Suprapubic skin (tissue), 4 donors: ENCODE measurements around the gene ACVR2B. TPM values are rescaled to one million over a fixed set of nuclear protein-coding genes. Genes with fewer than 3 reads are reported as not detected.

Source experiments
- DNase-seq, 2 donors: peaks; one replicate each; pipeline ENCODE4 v3.0.0-alpha.2; 2019; ENCODE audit warnings: low spot score in 2 of 2
- H3K27ac ChIP-seq: fragments of 200-600 bp; sonication (generic); one replicate; pipeline ENCODE4 v1.5.1; 2019
- H3K27me3 ChIP-seq: fragments of 200-600 bp; sonication (generic); one replicate; pipeline ENCODE4 v1.5.1; 2019
- H3K36me3 ChIP-seq: fragments of 200-600 bp; sonication (generic); one replicate; pipeline ENCODE4 v1.5.1; 2019
- H3K4me1 ChIP-seq: fragments of 200-600 bp; sonication (generic); one replicate; pipeline ENCODE4 v1.5.1; 2019
- H3K4me3 ChIP-seq: fragments of 200-600 bp; sonication (generic); one replicate; pipeline ENCODE4 v1.5.1; 2019; ENCODE audit warnings: mild to moderate bottlenecking
- H3K9me3 ChIP-seq: fragments of 200-600 bp; sonication (generic); one replicate; pipeline ENCODE4 v1.5.1; 2019
- CTCF ChIP-seq, 2 donors: fragments of 200-600 bp in 1 of 2; fragments of 450-650 bp in 1 of 2; sonication (generic) in 1 of 2; IDR thresholded peaks; one replicate each; pipeline ENCODE4 v1.5.1; 2016 to 2019; ENCODE audit warnings: antibody characterized with exemption in 2 of 2, mild to moderate bottlenecking in 1 of 2, moderate library complexity in 1 of 2
- EP300 ChIP-seq: sonication (generic); formaldehyde crosslinking; IDR thresholded peaks from one replicate; pipeline ENCODE4 v1.6.1; 2017; ENCODE audit warnings: antibody characterized with exemption
- POLR2A ChIP-seq, 2 donors: fragments of 450-650 bp; IDR thresholded peaks; one replicate each; pipeline ENCODE4 v1.6.1; 2017; ENCODE audit warnings: antibody characterized with exemption in 2 of 2, mild to moderate bottlenecking in 2 of 2, moderate library complexity in 2 of 2
- POLR2AphosphoS5 ChIP-seq, 3 donors: sonication (generic); formaldehyde crosslinking; IDR thresholded peaks; one replicate each; pipeline ENCODE4 v1.6.1; 2017; ENCODE audit warnings: antibody characterized with exemption in 3 of 3
- WGBS: methylation state at CpG from one replicate; pipeline ENCODE4 v1.1.5; 2018; 5-methylcytosine and 5-hydroxymethylcytosine counted together
- total RNA-seq, 4 donors: library from RNA; depleted of rRNA; stranded (reverse); fragments of >200 nt; gene quantifications; one replicate each; pipeline ENCODE4 v1.1.0, GENCODE V29; 2016

The ACVR2B gene
- total RNA-seq, 4 donors from 2014 or later: 1.1 to 8.9 (median 3.1) TPM

GRCh38 chr3:38493031-38493430 lies 39.3 kb downstream of the ACVR2B start:
- Histone ChIP-seq H3K27ac (no peak overlapping the region), H3K9me3 (no peaks in the 10 kb centered on the region), H3K4me1 (peaks cover 9% of the 10 kb centered on the region), H3K27me3 (no peaks in the 10 kb centered on the region), H3K36me3 (no peaks in the 10 kb centered on the region), H3K4me3 (no peak overlapping the region)
- WGBS: 56% methylated on average over 4 of the region's 4 CpGs
- no peak for DNase-seq
- TF ChIP-seq EP300: no peak
- no peak for TF ChIP-seq CTCF (IDR thresholded peaks at IDR 0.05)
- TF ChIP-seq POLR2A (IDR thresholded peaks at IDR 0.05): no peak
- no peak for TF ChIP-seq POLR2AphosphoS5 (IDR thresholded peaks at IDR 0.05)

- no peaks in the 10 kb centered on the region for H3K27me3 ChIP-seq
- H3K36me3 ChIP-seq: peaks cover 2% of the 10 kb centered on the region
- peaks cover 9% of the 10 kb centered on the region for H3K4me1 ChIP-seq
- peak; percentile 95 to 96 for DNase-seq
- TF ChIP-seq CTCF (IDR thresholded peaks at IDR 0.05): peak; percentile 58 to 95
- TF ChIP-seq POLR2AphosphoS5 (IDR thresholded peaks at IDR 0.05): no peak
- 1% methylated on average over 20 of the region's 53 CpGs for WGBS
- no peaks in the 10 kb centered on the region for H3K9me3 ChIP-seq
- peak within 1 kb of the TSS; percentile 84 for H3K4me3 ChIP-seq
- peak within 1 kb of the TSS; percentile 70 for H3K27ac ChIP-seq
These were observed 42.6 kb downstream of the ACVR2B start, which contains the start of gene EXOG for GRCh38 chr3:38496131-38496910. Gene EXOG, plus strand, starts transcription at chr3:38496340. Its CDS starts 28 bp downstream, at chr3:38496368.

- Histone ChIP-seq H3K36me3 (peaks cover 9% of the 10 kb centered on the region), H3K4me3 (peak overlapping the region; percentile 84), H3K27me3 (no peaks in the 10 kb centered on the region), H3K27ac (no peak overlapping the region), H3K4me1 (peaks cover 9% of the 10 kb centered on the region), H3K9me3 (no peaks in the 10 kb centered on the region)
- 38% methylated on average over 4 of the region's 4 CpGs for WGBS
- TF ChIP-seq EP300 (no peak), CTCF (IDR thresholded peaks at IDR 0.05) (no peak), POLR2A (IDR thresholded peaks at IDR 0.05) (no peak), POLR2AphosphoS5 (IDR thresholded peaks at IDR 0.05) (no peak)
- DNase-seq: no peak
These were observed 43.3 kb downstream of the ACVR2B start for GRCh38 chr3:38497031-38497430.

- 71% methylated on average over 2 of the region's 2 CpGs for WGBS
- TF ChIP-seq POLR2A (IDR thresholded peaks at IDR 0.05) (no peak), CTCF (IDR thresholded peaks at IDR 0.05) (no peak), EP300 (no peak), POLR2AphosphoS5 (IDR thresholded peaks at IDR 0.05) (no peak)
- H3K4me1 ChIP-seq: peaks cover 9% of the 10 kb centered on the region
- no peak overlapping the region for H3K27ac ChIP-seq
- H3K9me3 ChIP-seq: no peaks in the 10 kb centered on the region
- H3K27me3 ChIP-seq: no peaks in the 10 kb centered on the region
- no peak overlapping the region for H3K4me3 ChIP-seq
- H3K36me3 ChIP-seq: peaks cover 40% of the 10 kb centered on the region
- DNase-seq: no peak
These were observed 47.2 kb downstream of the ACVR2B start for GRCh38 chr3:38500688-38501417.

GRCh38 chr3:38507120-38507519 lies 53.4 kb downstream of the ACVR2B start:
- 90% methylated on average over 2 of the region's 2 CpGs for WGBS
- Histone ChIP-seq H3K36me3 (peaks cover 44% of the 10 kb centered on the region), H3K9me3 (no peaks in the 10 kb centered on the region), H3K27me3 (no peaks in the 10 kb centered on the region), H3K27ac (no peak overlapping the region), H3K4me3 (no peak overlapping the region), H3K4me1 (no peaks in the 10 kb centered on the region)
- TF ChIP-seq EP300 (no peak), POLR2A (IDR thresholded peaks at IDR 0.05) (no peak), CTCF (IDR thresholded peaks at IDR 0.05) (no peak), POLR2AphosphoS5 (IDR thresholded peaks at IDR 0.05) (no peak)
- no peak for DNase-seq
